ENCODE measurements around the gene MACROD2.

GRCh38 chr20:14657266-14658005, 662.1 kb downstream of the MACROD2 start:
- TF ChIP-seq CTCF (IDR thresholded peaks at IDR 0.05) (no peak), POLR2AphosphoS5 (IDR thresholded peaks at IDR 0.05) (no peak), EP300 (IDR thresholded peaks at IDR 0.05) (no peak), POLR2A (IDR thresholded peaks at IDR 0.05) (no peak)

All from suprapubic skin (tissue), 4 donors.